RKO (cell line): ENCODE measurements around the gene CRY1.
A peak's percentile ranks its signal among the peaks of the same experiment; 100 is the strongest.

Experiments used
- DNase-seq: peaks from one replicate; pipeline ENCODE4 v3.0.0-alpha.2; 2016; ENCODE audit warnings: low spot score

CRY1 gene

GRCh38 chr12:106957583-106957982, 135.8 kb downstream of the CRY1 start:
- peak; percentile 50 for DNase-seq

GRCh38 chr12:106956048-106956578, 137.2 kb downstream of the CRY1 start:
- peak; percentile 75 for DNase-seq

GRCh38 chr12:106955377-106956047, 137.8 kb downstream of the CRY1 start, which contains the start of gene TMEM263:
TMEM263 (plus strand) TSS chr12:106955907; CDS start chr12:106967117, 11,210 bp downstream.
- peak; percentile 93 for DNase-seq

- DNase-seq: no peak
These were observed 138.6 kb downstream of the CRY1 start for GRCh38 chr12:106954462-106955376.

GRCh38 chr12:106953352-106954250, 139.7 kb downstream of the CRY1 start:
- DNase-seq: no peak

GRCh38 chr12:106950591-106950990, 142.8 kb downstream of the CRY1 start:
- no peak for DNase-seq

GRCh38 chr12:106947461-106947860, 145.9 kb downstream of the CRY1 start:
- DNase-seq: no peak

GRCh38 chr12:106945261-106945851, 148.0 kb downstream of the CRY1 start:
- no peak for DNase-seq

- no peak for DNase-seq
These were observed 150.6 kb downstream of the CRY1 start for GRCh38 chr12:106942775-106943174.

GRCh38 chr12:106941481-106942156, 151.7 kb downstream of the CRY1 start:
- DNase-seq: no peak
